DND-41 (cell line): ENCODE measurements around the gene APOC3.

Experiments
- ATAC-seq: fragments of 200-7000 bp; cut with Tn5 transposase; 3 replicates; pipeline ENCODE4 v1.9.1; 2021; ENCODE audit warnings: low read depth; ENCODE audit not compliant: insufficient read depth
- DNase-seq: peaks from one replicate; pipeline ENCODE4 v3.0.0-alpha.2; 2020
- H2AFZ ChIP-seq: 2 replicates; pipeline ENCODE4 v1.6.0; 2012; ENCODE audit warnings: low read depth, low read length
- H3K27ac ChIP-seq: 2 replicates; pipeline ENCODE4 v1.5.1; 2012; ENCODE audit warnings: low read length, inconsistent platforms
- H3K27me3 ChIP-seq: fragments of 200-600 bp; sonication (generic); 2 replicates; pipeline ENCODE4 v1.6.0; 2012; ENCODE audit warnings: low read length, mild to moderate bottlenecking, inconsistent platforms; ENCODE audit not compliant: insufficient read depth, poor library complexity
- H3K36me3 ChIP-seq: 2 replicates; pipeline ENCODE4 v1.5.1; 2012; ENCODE audit warnings: low read length, inconsistent platforms; ENCODE audit not compliant: insufficient read depth
- H3K4me1 ChIP-seq: 2 replicates; pipeline ENCODE4 v1.5.1; 2012; ENCODE audit warnings: mild to moderate bottlenecking, low read length; ENCODE audit not compliant: insufficient read depth
- H3K4me2 ChIP-seq: 2 replicates; pipeline ENCODE4 v1.6.0; 2012; ENCODE audit warnings: mild to moderate bottlenecking, moderate library complexity, low read length, inconsistent platforms; ENCODE audit not compliant: insufficient read depth
- H3K4me3 ChIP-seq, 2 experiments: fragments of 200-600 bp in 1 of 2; shearing (Covaris generic) in 1 of 2; 2 replicates each; pipeline ENCODE4 v1.5.1; 2012 to 2016; ENCODE audit warnings: inconsistent platforms in 2 of 2, low read length in 2 of 2, mild to moderate bottlenecking in 2 of 2, low read depth in 1 of 2, moderate library complexity in 1 of 2
- H3K79me2 ChIP-seq: 2 replicates; pipeline ENCODE4 v1.6.0; 2012; ENCODE audit warnings: low read length, inconsistent platforms; ENCODE audit not compliant: insufficient read depth
- H3K9ac ChIP-seq: 2 replicates; pipeline ENCODE4 v1.6.0; 2012; ENCODE audit warnings: low read depth, mild to moderate bottlenecking, inconsistent platforms, low read length, moderate library complexity
- H3K9me3 ChIP-seq: 2 replicates; pipeline ENCODE4 v1.5.1; 2012; ENCODE audit warnings: low read length, moderate library complexity, mild to moderate bottlenecking, inconsistent platforms; ENCODE audit not compliant: insufficient read depth, severe bottlenecking
- H4K20me1 ChIP-seq: 2 replicates; pipeline ENCODE4 v1.6.0; 2012; ENCODE audit warnings: low read length; ENCODE audit not compliant: insufficient read depth
- EZH2 ChIP-seq: IDR thresholded peaks from 3 replicates; pipeline ENCODE4 v1.6.1; 2012; ENCODE audit warnings: borderline replicate concordance, low read depth, mild to moderate bottlenecking, moderate library complexity, low read length, inconsistent platforms; ENCODE audit not compliant: severe bottlenecking
- TF ChIP-seq, protein P1 (sequence below): IDR thresholded peaks from 2 replicates; pipeline ENCODE4 v1.5.1; 2012; ENCODE audit warnings: borderline replicate concordance, low read length, moderate library complexity, mild to moderate bottlenecking; ENCODE audit not compliant: poor library complexity, severe bottlenecking; ENCODE audit errors: extremely low read depth

The APOC3 gene

GRCh38 chr11:116814502-116814901 lies 15.2 kb upstream of the APOC3 start:
- Histone ChIP-seq H3K9ac (no peak overlapping the region), H3K9me3 (no peaks in the 10 kb centered on the region), H3K4me1 (no peaks in the 10 kb centered on the region), H4K20me1 (no peaks in the 10 kb centered on the region), H3K27me3 (peaks cover 3% of the 10 kb centered on the region), H3K36me3 (no peaks in the 10 kb centered on the region), H3K79me2 (no peaks in the 10 kb centered on the region), H3K27ac (no peak overlapping the region), H2AFZ (no peak overlapping the region), H3K4me3 (no peak overlapping the region), H3K4me2 (no peak overlapping the region)
- no peak for TF ChIP-seq EZH2
- TF ChIP-seq, protein P1, sequence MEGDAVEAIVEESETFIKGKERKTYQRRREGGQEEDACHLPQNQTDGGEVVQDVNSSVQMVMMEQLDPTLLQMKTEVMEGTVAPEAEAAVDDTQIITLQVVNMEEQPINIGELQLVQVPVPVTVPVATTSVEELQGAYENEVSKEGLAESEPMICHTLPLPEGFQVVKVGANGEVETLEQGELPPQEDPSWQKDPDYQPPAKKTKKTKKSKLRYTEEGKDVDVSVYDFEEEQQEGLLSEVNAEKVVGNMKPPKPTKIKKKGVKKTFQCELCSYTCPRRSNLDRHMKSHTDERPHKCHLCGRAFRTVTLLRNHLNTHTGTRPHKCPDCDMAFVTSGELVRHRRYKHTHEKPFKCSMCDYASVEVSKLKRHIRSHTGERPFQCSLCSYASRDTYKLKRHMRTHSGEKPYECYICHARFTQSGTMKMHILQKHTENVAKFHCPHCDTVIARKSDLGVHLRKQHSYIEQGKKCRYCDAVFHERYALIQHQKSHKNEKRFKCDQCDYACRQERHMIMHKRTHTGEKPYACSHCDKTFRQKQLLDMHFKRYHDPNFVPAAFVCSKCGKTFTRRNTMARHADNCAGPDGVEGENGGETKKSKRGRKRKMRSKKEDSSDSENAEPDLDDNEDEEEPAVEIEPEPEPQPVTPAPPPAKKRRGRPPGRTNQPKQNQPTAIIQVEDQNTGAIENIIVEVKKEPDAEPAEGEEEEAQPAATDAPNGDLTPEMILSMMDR, result no peak
- ATAC-seq, result no peak
- no peak for DNase-seq

DNA sequence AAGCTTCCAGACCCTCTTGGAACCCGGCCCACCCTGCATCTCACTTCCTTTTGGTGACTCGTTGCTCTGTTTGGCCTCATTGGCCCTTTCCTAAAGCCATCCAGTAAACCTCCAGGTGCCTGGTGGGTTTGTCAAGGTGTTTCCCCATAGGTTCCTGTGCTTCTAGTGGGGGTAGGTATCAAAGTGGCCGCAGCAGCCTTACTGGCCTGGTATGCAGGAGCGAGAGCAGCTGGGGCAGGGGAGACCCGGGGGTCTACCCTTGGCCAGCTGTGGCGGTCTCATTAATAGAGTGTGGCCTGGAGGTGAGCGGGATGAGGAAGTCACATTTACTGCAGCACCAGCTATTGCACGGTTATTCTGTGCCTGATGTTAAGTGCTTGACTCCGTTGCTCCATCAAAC lies 10.7 kb upstream of the APOC3 start:
- H3K79me2 ChIP-seq, result no peaks in the 10 kb centered on the region
- H3K36me3 ChIP-seq, result no peaks in the 10 kb centered on the region
- no peaks in the 10 kb centered on the region for H3K9me3 ChIP-seq
- no peak overlapping the region for H3K27ac ChIP-seq
- H4K20me1 ChIP-seq, result no peaks in the 10 kb centered on the region
- H3K9ac ChIP-seq, result no peak overlapping the region
- DNase-seq (no peak), ATAC-seq (no peak)
- TF ChIP-seq, protein P1, result no peak
- no peak for TF ChIP-seq EZH2
- H3K27me3 ChIP-seq, result peaks cover 3% of the 10 kb centered on the region
- no peak overlapping the region for H2AFZ ChIP-seq
- no peaks in the 10 kb centered on the region for H3K4me1 ChIP-seq
- H3K4me3 ChIP-seq, result no peak overlapping the region
- no peak overlapping the region for H3K4me2 ChIP-seq

DNA sequence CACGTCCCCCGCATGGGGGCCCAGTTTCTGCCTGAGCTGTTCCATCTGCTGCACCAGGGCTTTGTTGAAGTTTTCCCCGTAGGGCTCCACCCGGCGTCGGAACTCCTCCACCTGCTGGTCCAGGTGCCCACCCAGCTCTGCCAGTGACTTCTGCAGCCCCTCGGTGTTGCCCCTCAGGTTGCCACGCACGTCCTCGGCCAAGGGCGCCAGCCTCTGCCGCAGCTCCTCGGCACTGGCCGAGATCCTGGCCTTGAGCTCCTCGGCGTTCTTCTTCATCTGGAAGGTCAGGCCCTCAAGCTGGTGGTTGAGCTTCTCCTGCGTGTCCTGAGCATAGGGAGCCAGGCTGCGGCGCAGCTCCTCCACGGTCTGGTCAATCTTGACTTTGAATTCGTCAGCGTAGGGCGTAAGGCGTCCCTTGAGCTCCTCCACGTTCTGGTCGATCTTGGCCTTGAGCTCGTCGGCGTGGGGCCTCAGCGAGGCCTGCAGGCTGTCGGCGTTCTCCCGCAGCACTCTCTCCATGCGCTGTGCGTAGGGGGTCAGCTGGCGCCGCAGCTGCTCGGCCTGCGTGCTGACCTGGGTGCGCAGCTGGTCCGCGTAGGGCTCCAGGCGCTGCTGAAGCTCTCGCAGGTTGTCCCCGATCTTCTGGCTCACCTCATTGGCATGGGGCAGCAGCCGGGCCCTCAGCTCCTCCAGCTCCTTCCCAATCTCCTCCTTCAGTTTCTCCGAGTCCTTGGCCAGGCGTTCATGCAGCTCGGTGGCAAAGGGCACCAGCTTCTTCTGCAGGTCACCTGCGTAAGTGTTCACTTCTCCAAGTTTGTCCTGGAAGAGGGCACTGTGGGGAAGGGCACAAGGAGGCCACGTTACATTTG lies 8.4 kb upstream of the APOC3 start:
- no peaks in the 10 kb centered on the region for H3K4me1 ChIP-seq
- ATAC-seq (no peak), DNase-seq (no peak)
- H3K27me3 ChIP-seq, result no peaks in the 10 kb centered on the region
- H3K4me3 ChIP-seq, result no peak overlapping the region
- no peak overlapping the region for H2AFZ ChIP-seq
- H3K36me3 ChIP-seq, result no peaks in the 10 kb centered on the region
- no peak overlapping the region for H3K9ac ChIP-seq
- TF ChIP-seq, protein P1, result no peak
- TF ChIP-seq EZH2, result no peak
- H3K9me3 ChIP-seq, result no peaks in the 10 kb centered on the region
- no peaks in the 10 kb centered on the region for H3K79me2 ChIP-seq
- H4K20me1 ChIP-seq, result no peaks in the 10 kb centered on the region
- H3K27ac ChIP-seq, result no peak overlapping the region
- H3K4me2 ChIP-seq, result no peak overlapping the region

GRCh38 chr11:116822575-116822974 lies 7.1 kb upstream of the APOC3 start:
- no peak overlapping the region for H3K4me3 ChIP-seq
- no peaks in the 10 kb centered on the region for H3K36me3 ChIP-seq
- no peaks in the 10 kb centered on the region for H3K4me1 ChIP-seq
- TF ChIP-seq, protein P1, result no peak
- no peak for TF ChIP-seq EZH2
- DNase-seq, result no peak
- no peak overlapping the region for H3K9ac ChIP-seq
- no peak overlapping the region for H2AFZ ChIP-seq
- ATAC-seq, result no peak
- no peak overlapping the region for H3K27ac ChIP-seq
- H3K4me2 ChIP-seq, result no peak overlapping the region
- no peaks in the 10 kb centered on the region for H4K20me1 ChIP-seq
- H3K27me3 ChIP-seq, result no peaks in the 10 kb centered on the region
- no peaks in the 10 kb centered on the region for H3K9me3 ChIP-seq
- H3K79me2 ChIP-seq, result no peaks in the 10 kb centered on the region
